Parathyroid adenoma (tissue), 2 donors: ENCODE data around the gene OR6B1.

Experiments used
- H2AFZ ChIP-seq: fragments of 300-600 bp; sonication (generic); one replicate; pipeline ENCODE4 v1.7.0; 2017; ENCODE audit warnings: antibody characterized with exemption, mild to moderate bottlenecking
- H3K27ac ChIP-seq: fragments of 300-600 bp; sonication (generic); one replicate; pipeline ENCODE4 v1.7.0; 2017
- H3K27me3 ChIP-seq: fragments of 300-600 bp; sonication (generic); one replicate; pipeline ENCODE4 v1.7.0; 2017; ENCODE audit warnings: low read length; ENCODE audit not compliant: control insufficient read depth, insufficient read depth
- H3K36me3 ChIP-seq: fragments of 300-600 bp; sonication (generic); one replicate; pipeline ENCODE4 v1.7.0; 2017; ENCODE audit warnings: low read length; ENCODE audit not compliant: control insufficient read depth, insufficient read depth
- H3K4me1 ChIP-seq: fragments of 300-600 bp; sonication (generic); one replicate; pipeline ENCODE4 v1.7.0; 2017; ENCODE audit warnings: control low read depth
- H3K4me2 ChIP-seq: fragments of 300-600 bp; sonication (generic); one replicate; pipeline ENCODE4 v1.7.0; 2017; ENCODE audit warnings: low read length
- H3K4me3 ChIP-seq: fragments of 300-600 bp; sonication (generic); one replicate; pipeline ENCODE4 v1.7.0; 2017; ENCODE audit warnings: low read depth, low read length
- H3K79me2 ChIP-seq: fragments of 300-600 bp; sonication (generic); one replicate; pipeline ENCODE4 v1.7.0; 2017; ENCODE audit warnings: control low read depth
- H3K9ac ChIP-seq: fragments of 300-600 bp; sonication (generic); one replicate; pipeline ENCODE4 v1.7.0; 2017; ENCODE audit warnings: mild to moderate bottlenecking
- H3K9me3 ChIP-seq: fragments of 300-600 bp; sonication (generic); one replicate; pipeline ENCODE4 v1.7.0; 2017; ENCODE audit warnings: low read length; ENCODE audit not compliant: control insufficient read depth
- TF ChIP-seq, protein P1 (sequence below): fragments of 300-600 bp; sonication (generic); IDR thresholded peaks from one replicate; pipeline ENCODE4 v1.7.0; 2017; ENCODE audit warnings: antibody characterized with exemption, mild to moderate bottlenecking
- donor health status: primary hyperparathyroidism.

Gene OR6B1

GRCh38 chr7:143960813-143961610 is 39.1 kb upstream of the OR6B1 start:
- TF ChIP-seq, protein P1, sequence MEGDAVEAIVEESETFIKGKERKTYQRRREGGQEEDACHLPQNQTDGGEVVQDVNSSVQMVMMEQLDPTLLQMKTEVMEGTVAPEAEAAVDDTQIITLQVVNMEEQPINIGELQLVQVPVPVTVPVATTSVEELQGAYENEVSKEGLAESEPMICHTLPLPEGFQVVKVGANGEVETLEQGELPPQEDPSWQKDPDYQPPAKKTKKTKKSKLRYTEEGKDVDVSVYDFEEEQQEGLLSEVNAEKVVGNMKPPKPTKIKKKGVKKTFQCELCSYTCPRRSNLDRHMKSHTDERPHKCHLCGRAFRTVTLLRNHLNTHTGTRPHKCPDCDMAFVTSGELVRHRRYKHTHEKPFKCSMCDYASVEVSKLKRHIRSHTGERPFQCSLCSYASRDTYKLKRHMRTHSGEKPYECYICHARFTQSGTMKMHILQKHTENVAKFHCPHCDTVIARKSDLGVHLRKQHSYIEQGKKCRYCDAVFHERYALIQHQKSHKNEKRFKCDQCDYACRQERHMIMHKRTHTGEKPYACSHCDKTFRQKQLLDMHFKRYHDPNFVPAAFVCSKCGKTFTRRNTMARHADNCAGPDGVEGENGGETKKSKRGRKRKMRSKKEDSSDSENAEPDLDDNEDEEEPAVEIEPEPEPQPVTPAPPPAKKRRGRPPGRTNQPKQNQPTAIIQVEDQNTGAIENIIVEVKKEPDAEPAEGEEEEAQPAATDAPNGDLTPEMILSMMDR: no peak
- Histone ChIP-seq H2AFZ (no peak overlapping the region), H3K27ac (no peak overlapping the region), H3K27me3 (no peaks in the 10 kb centered on the region), H3K36me3 (no peaks in the 10 kb centered on the region), H3K9ac (no peak overlapping the region), H3K79me2 (no peaks in the 10 kb centered on the region), H3K4me3 (no peak overlapping the region), H3K9me3 (no peaks in the 10 kb centered on the region), H3K4me2 (no peak overlapping the region), H3K4me1 (no peaks in the 10 kb centered on the region)

GRCh38 chr7:143965280-143965679 is 34.8 kb upstream of the OR6B1 start:
- Histone ChIP-seq H3K36me3 (no peaks in the 10 kb centered on the region), H3K9ac (no peak overlapping the region), H3K9me3 (no peaks in the 10 kb centered on the region), H3K4me3 (no peak overlapping the region), H3K79me2 (no peaks in the 10 kb centered on the region), H3K4me1 (no peaks in the 10 kb centered on the region), H2AFZ (no peak overlapping the region), H3K27ac (no peak overlapping the region), H3K4me2 (no peak overlapping the region), H3K27me3 (no peaks in the 10 kb centered on the region)
- TF ChIP-seq, protein P1: no peak

DNA sequence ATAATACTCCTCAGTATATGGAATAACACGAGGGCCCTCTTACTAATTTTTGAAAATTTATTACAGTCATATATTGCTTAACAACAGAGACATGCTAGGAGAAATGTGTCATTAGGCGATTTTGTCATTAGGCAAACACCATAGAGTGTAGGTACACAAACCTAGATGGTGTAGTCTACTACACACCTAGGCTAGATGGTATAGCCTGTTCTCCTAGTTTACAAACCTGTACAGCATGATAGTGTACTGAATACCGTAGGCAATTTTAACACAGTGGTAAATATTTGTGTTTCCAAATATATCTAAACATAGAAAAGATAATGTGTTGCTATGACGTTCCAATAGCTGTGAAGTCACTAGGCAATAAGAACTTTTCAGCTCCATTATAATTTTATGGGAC is 32.7 kb upstream of the OR6B1 start:
- H3K27ac ChIP-seq: no peak overlapping the region
- H3K9ac ChIP-seq: no peak overlapping the region
- TF ChIP-seq, protein P1: no peak
- no peaks in the 10 kb centered on the region for H3K4me1 ChIP-seq
- H3K79me2 ChIP-seq: no peaks in the 10 kb centered on the region
- no peak overlapping the region for H2AFZ ChIP-seq
- H3K4me3 ChIP-seq: no peak overlapping the region
- H3K9me3 ChIP-seq: no peaks in the 10 kb centered on the region
- no peak overlapping the region for H3K4me2 ChIP-seq
- H3K27me3 ChIP-seq: no peaks in the 10 kb centered on the region
- H3K36me3 ChIP-seq: no peaks in the 10 kb centered on the region

DNA sequence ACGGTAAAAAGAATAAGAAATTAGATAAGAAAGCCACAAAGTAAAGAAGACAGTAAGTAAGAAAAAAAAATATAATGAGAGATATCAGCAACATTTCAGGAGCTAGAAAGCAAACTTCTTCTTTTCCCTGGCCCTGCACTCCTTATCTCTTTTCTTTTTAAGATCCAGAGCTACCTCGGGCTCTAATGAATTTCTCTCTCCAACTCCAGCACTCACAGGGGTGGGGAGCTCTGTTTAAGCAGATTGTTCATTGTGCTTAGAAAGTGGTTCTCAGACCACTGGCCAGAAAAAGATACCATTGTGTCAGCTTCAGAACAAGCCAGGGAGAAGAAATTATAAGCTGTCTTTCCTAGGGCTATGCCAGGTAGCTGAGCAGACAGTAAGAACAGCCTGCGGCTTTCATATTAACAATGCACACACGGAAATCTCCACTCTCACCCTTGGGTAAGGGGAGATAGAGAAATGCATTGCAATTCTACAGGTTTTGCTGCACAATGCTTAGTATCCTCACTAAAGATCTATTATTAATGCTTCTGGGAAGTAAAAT is 26.2 kb upstream of the OR6B1 start:
- Histone ChIP-seq H3K27me3 (no peaks in the 10 kb centered on the region), H3K4me3 (no peak overlapping the region), H2AFZ (no peak overlapping the region), H3K79me2 (no peaks in the 10 kb centered on the region), H3K9me3 (no peaks in the 10 kb centered on the region), H3K27ac (no peak overlapping the region), H3K36me3 (no peaks in the 10 kb centered on the region), H3K9ac (no peak overlapping the region), H3K4me1 (no peaks in the 10 kb centered on the region), H3K4me2 (no peak overlapping the region)
- TF ChIP-seq, protein P1: no peak

DNA sequence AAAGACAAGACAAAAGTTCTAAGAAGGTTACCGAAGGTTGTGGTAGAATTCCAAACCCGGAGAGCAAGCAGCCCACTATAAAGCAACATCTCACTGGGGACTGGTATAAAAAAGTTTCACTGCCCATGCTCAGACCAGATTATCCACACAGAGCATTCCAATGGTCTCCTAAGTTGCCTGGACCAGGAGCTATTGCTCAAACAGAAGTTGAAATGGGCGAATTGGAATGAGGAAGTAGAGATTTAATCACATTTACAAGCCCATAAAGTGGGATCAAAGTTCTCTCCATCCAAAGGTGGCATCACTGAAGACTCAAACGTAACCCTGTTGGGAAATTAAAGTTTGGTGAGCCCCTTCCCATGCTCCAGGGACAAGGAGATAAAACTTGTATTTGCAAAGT is 25.7 kb upstream of the OR6B1 start:
- H3K27ac ChIP-seq: no peak overlapping the region
- H3K9me3 ChIP-seq: no peaks in the 10 kb centered on the region
- TF ChIP-seq, protein P1: no peak
- H2AFZ ChIP-seq: no peak overlapping the region
- no peaks in the 10 kb centered on the region for H3K4me1 ChIP-seq
- no peaks in the 10 kb centered on the region for H3K27me3 ChIP-seq
- no peaks in the 10 kb centered on the region for H3K79me2 ChIP-seq
- no peak overlapping the region for H3K4me3 ChIP-seq
- H3K36me3 ChIP-seq: no peaks in the 10 kb centered on the region
- H3K4me2 ChIP-seq: no peak overlapping the region
- no peak overlapping the region for H3K9ac ChIP-seq
